HepG2 (cell line): Measurements from ENCODE around the gene CCDC38. TPM values are rescaled to one million over a fixed set of nuclear protein-coding genes. Genes with fewer than 3 reads are reported as not detected.
A peak's percentile ranks its signal among the peaks of the same experiment; 100 is the strongest.

Experiments
- CHD2 ChIP-seq: IDR thresholded peaks from 2 replicates; pipeline ENCODE4 v1.6.1; 2011; ENCODE audit warnings: low read depth, low read length, improper control_type of control experiment
- FLYWCH1 ChIP-seq: sonication (generic); formaldehyde crosslinking; IDR thresholded peaks from 2 replicates; pipeline ENCODE4 v1.8.1; 2023; ENCODE audit warnings: mild to moderate bottlenecking, missing genetic modification reagents
- KLF12 ChIP-seq: sonication (generic); formaldehyde crosslinking; IDR thresholded peaks from 2 replicates; pipeline ENCODE4 v1.4.0; 2020; ENCODE audit warnings: missing genetic modification reagents, borderline replicate concordance
- NRL ChIP-seq: sonication (generic); formaldehyde crosslinking; IDR thresholded peaks from 2 replicates; pipeline ENCODE4 v1.5.0; 2020; ENCODE audit warnings: missing genetic modification reagents, mild to moderate bottlenecking, moderate library complexity, borderline replicate concordance
- PRPF4 ChIP-seq: fragments of 200-400 bp; formaldehyde crosslinking; IDR thresholded peaks from 2 replicates; pipeline ENCODE4 v1.6.1; 2016; ENCODE audit warnings: low read length, low read depth; ENCODE audit not compliant: poor library complexity, severe bottlenecking
- SP140L ChIP-seq: sonication (generic); formaldehyde crosslinking; IDR thresholded peaks from 2 replicates; pipeline ENCODE4 v1.4.0; 2020; ENCODE audit warnings: missing genetic modification reagents, borderline replicate concordance
- ZNF10 ChIP-seq: sonication (generic); formaldehyde crosslinking; IDR thresholded peaks from 2 replicates; pipeline ENCODE4 v1.4.0; 2020; ENCODE audit warnings: mild to moderate bottlenecking, low read depth, missing genetic modification reagents, borderline replicate concordance
- ZNF282 ChIP-seq: fragments of 450-650 bp; IDR thresholded peaks from 2 replicates; pipeline ENCODE4 v1.6.1; 2018; ENCODE audit not compliant: partially characterized antibody
- ZNF296 ChIP-seq: sonication (generic); formaldehyde crosslinking; conservative IDR thresholded peaks from 2 replicates; pipeline ENCODE4 v1.5.0; 2020; ENCODE audit warnings: mild to moderate bottlenecking, missing genetic modification reagents
- ZNF335 ChIP-seq: sonication (generic); formaldehyde crosslinking; IDR thresholded peaks from 2 replicates; pipeline ENCODE4 v1.4.0; 2020; ENCODE audit warnings: missing genetic modification reagents
- ZNF619 ChIP-seq: sonication (generic); formaldehyde crosslinking; IDR thresholded peaks from 2 replicates; pipeline ENCODE4 v1.4.0; 2020; ENCODE audit warnings: mild to moderate bottlenecking, missing genetic modification reagents
- polyA plus RNA-seq, 8 experiments: library from polyadenylated mRNA; depleted of rRNA in 3 of 8; stranded (reverse) in 7 of 8; unstranded in 1 of 8; fragments of >200 nt; fragmentation: Illumina TruSeq in 4 of 8; extraction: Trizol in 4 of 8; gene quantifications; 2 replicates each; pipeline versions ENCODE4 v1.2.1 to v1.2.3, GENCODE V29; 2011 to 2016; ENCODE audit warnings: low read depth in 4 of 8, missing spikeins in 1 of 8, mixed read lengths in 1 of 8; ENCODE audit not compliant: insufficient read depth in 1 of 8
- total RNA-seq, 5 experiments: library from RNA; depleted of rRNA; stranded (reverse); fragments of >200 nt; fragmentation: Illumina TruSeq; extraction: Trizol; gene quantifications; 2 replicates each; pipeline ENCODE4 v1.2.3, GENCODE V29; 2016; ENCODE audit warnings: low read depth in 1 of 5
- TF ChIP-seq, protein P1 (sequence below): sonication (generic); formaldehyde crosslinking; IDR thresholded peaks from 2 replicates; pipeline ENCODE4 v1.5.1; 2020; ENCODE audit warnings: mild to moderate bottlenecking, missing genetic modification reagents, moderate library complexity
- TF ChIP-seq, protein P2 (sequence below): sonication (generic); formaldehyde crosslinking; IDR thresholded peaks from 2 replicates; pipeline ENCODE4 v1.8.0; 2022; ENCODE audit warnings: mild to moderate bottlenecking, missing genetic modification reagents, borderline replicate concordance
- TF ChIP-seq, protein P3 (sequence below): sonication (generic); formaldehyde crosslinking; IDR thresholded peaks from 2 replicates; pipeline ENCODE4 v1.4.0; 2020; ENCODE audit warnings: mild to moderate bottlenecking, missing genetic modification reagents
- TF ChIP-seq, protein P4 (sequence below): sonication (generic); formaldehyde crosslinking; IDR thresholded peaks from 2 replicates; pipeline ENCODE4 v1.5.1; 2020; ENCODE audit warnings: mild to moderate bottlenecking, moderate library complexity, missing genetic modification reagents

Gene CCDC38
- total and polyA plus RNA-seq, 2 of the 13 experiments (the other 11 are each of a cell fraction or from before 2014, with no cell fraction given): 0.24 to 0.32 TPM

DNA sequence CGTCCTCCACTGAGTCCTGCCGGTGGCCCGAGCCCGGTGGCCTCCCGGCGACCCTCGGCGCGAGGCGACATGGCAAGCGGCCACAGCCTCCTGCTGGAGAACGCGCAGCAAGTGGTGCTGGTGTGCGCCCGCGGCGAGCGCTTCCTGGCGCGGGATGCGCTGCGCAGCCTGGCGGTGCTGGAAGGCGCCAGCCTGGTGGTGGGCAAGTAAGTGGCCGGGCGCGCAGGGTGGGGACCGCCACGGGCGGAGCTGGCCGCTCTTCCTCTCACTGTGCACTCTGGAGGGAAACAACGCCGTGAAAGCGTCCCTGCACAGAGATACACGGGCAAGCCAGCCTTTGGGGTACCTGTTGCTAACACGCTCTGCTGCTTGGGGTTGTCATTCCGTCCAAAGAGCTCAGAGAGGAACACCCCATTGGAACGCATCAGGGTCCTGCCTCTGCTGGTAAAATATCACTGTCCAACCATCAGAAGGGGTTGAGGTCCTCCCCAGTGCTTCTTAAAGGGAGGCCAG is 972 bp upstream of the CCDC38 start, which contains the start of gene AMDHD1 (continued):
- TF ChIP-seq, protein P1, sequence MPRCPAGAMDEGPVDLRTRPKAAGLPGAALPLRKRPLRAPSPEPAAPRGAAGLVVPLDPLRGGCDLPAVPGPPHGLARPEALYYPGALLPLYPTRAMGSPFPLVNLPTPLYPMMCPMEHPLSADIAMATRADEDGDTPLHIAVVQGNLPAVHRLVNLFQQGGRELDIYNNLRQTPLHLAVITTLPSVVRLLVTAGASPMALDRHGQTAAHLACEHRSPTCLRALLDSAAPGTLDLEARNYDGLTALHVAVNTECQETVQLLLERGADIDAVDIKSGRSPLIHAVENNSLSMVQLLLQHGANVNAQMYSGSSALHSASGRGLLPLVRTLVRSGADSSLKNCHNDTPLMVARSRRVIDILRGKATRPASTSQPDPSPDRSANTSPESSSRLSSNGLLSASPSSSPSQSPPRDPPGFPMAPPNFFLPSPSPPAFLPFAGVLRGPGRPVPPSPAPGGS (CRISPR knock-in tag): 0 out of 2 replicates have a peak, but pooled peaks have one; percentile 56
- TF ChIP-seq ZNF296 (CRISPR knock-in tag): no peak
- no peak for TF ChIP-seq ZNF335 (CRISPR knock-in tag)
- no peak for TF ChIP-seq ZNF282
- 0 out of 2 replicates have a peak, but pooled peaks have one; percentile 79 for TF ChIP-seq KLF12
- no peak for TF ChIP-seq SP140L (CRISPR knock-in tag)
- no peak for TF ChIP-seq ZNF10 (CRISPR knock-in tag)
- no peak for TF ChIP-seq CHD2
- TF ChIP-seq, protein P2, sequence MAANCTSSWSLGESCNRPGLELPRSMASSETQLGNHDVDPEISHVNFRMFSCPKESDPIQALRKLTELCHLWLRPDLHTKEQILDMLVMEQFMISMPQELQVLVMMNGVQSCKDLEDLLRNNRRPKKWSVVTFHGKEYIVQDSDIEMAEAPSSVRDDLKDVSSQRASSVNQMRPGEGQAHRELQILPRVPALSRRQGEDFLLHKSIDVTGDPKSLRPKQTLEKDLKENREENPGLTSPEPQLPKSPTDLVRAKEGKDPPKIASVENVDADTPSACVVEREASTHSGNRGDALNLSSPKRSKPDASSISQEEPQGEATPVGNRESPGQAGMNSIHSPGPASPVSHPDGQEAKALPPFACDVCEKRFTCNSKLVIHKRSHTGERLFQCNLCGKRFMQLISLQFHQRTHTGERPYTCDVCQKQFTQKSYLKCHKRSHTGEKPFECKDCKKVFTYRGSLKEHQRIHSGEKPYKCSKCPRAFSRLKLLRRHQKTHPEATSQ (CRISPR knock-in tag): no peak
- peak; percentile 10; the same call in 1 of the 2 replicates for TF ChIP-seq NRL (CRISPR knock-in tag)
- TF ChIP-seq, protein P3, sequence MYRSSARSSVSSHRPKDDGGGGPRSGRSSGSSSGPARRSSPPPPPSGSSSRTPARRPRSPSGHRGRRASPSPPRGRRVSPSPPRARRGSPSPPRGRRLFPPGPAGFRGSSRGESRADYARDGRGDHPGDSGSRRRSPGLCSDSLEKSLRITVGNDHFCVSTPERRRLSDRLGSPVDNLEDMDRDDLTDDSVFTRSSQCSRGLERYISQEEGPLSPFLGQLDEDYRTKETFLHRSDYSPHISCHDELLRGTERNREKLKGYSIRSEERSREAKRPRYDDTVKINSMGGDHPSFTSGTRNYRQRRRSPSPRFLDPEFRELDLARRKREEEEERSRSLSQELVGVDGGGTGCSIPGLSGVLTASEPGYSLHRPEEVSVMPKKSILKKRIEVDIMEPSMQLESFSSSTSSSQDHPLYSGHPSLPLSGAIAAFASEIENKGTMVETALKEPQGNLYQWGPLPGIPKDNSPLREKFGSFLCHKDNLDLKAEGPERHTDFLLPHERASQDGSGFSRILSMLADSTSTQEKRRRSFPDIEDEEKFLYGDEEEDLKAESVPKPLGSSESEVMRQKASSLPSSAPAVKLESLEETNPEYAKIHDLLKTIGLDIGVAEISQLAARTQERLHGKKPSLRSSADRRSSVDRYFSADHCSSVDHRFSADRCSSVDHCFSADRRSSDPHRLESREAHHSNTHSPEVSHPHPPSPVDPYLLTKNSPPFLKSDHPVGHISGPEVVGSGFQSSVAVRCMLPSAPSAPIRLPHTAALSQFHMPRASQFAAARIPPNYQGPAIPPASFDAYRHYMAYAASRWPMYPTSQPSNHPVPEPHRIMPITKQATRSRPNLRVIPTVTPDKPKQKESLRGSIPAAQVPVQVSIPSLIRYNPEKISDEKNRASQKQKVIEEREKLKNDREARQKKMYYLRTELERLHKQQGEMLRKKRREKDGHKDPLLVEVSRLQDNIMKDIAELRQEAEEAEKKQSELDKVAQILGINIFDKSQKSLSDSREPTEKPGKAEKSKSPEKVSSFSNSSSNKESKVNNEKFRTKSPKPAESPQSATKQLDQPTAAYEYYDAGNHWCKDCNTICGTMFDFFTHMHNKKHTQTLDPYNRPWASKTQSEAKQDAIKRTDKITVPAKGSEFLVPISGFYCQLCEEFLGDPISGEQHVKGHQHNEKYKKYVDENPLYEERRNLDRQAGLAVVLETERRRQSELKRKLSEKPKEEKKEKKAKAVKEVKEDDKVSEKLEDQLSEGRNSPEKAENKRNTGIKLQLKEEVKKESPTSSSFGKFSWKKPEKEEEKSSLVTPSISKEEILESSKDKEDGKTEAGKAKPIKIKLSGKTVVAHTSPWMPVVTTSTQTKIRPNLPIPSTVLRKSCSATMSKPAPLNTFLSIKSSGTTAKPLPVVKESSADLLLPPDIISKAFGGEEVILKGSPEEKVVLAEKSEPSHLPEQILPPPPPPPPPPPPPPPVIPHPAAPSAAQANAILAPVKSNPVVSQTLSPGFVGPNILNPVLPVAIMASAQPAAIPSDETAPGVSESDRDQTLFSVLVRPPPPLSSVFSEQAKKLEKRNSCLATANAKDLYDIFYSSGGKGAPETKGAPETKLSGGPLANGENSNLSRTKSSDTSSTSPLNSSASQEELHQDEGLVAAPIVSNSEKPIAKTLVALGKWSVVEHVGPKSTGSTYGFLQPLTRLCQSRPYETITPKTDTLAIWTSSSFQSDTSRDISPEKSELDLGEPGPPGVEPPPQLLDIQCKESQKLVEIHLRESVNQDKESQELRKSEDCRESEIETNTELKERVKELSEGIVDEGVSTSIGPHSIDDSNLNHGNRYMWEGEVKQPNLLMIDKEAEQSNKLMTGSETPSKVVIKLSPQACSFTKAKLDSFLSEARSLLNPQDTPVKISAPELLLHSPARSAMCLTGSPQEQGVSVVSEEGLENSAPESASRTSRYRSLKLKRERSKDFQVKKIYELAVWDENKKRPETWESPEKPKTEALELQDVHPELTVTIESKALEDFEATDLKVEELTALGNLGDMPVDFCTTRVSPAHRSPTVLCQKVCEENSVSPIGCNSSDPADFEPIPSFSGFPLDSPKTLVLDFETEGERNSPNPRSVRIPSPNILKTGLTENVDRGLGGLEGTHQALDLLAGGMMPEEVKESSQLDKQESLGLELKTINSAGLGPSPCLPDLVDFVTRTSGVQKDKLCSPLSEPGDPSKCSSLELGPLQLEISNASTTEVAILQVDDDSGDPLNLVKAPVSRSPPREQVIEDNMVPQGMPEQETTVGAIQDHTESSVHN (CRISPR knock-in tag): 0 out of 2 replicates have a peak, but pooled peaks have one; percentile 59
- TF ChIP-seq ZNF619: no peak; the same call in 1 of the 2 replicates
- TF ChIP-seq PRPF4: no peak
- TF ChIP-seq, protein P4, sequence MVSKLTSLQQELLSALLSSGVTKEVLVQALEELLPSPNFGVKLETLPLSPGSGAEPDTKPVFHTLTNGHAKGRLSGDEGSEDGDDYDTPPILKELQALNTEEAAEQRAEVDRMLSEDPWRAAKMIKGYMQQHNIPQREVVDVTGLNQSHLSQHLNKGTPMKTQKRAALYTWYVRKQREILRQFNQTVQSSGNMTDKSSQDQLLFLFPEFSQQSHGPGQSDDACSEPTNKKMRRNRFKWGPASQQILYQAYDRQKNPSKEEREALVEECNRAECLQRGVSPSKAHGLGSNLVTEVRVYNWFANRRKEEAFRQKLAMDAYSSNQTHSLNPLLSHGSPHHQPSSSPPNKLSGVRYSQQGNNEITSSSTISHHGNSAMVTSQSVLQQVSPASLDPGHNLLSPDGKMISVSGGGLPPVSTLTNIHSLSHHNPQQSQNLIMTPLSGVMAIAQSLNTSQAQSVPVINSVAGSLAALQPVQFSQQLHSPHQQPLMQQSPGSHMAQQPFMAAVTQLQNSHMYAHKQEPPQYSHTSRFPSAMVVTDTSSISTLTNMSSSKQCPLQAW (CRISPR knock-in tag): no peak
- no peak for TF ChIP-seq FLYWCH1 (CRISPR knock-in tag)
